GM19043 (cell line): ENCODE data around the gene TNIK.
A peak's percentile ranks its signal among the peaks of the same experiment; 100 is the strongest.

Source experiments
- ATAC-seq: cut with Tn5 transposase; IDR thresholded peaks from one replicate; pipeline ENCODE4 v1.9.1; 2021; ENCODE audit warnings: low read depth; ENCODE audit not compliant: unreplicated experiment

TNIK gene

GRCh38 chr3:171470714-171471227, 10.6 kb upstream of the TNIK start:
- ATAC-seq = no peak

DNA sequence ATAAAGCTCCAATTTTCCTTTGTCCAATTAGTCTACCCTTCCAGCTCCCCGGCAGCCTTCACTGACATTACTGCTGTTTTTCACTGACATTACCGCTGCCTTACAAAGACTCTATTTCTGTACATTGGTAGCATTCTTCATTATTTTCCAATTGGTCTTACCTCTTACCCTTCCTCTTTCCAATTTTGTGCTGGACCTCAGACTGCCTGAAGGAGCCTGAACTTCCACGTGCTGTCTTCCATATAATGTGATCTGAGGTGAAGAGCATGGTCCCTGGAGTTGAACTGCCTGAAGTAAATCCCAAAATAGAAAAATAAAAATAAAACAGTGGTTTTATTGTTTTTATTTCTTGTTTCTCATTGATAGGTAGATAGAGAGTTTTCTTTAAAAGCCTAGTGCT, 9.2 kb upstream of the TNIK start:
- no peak for ATAC-seq

DNA sequence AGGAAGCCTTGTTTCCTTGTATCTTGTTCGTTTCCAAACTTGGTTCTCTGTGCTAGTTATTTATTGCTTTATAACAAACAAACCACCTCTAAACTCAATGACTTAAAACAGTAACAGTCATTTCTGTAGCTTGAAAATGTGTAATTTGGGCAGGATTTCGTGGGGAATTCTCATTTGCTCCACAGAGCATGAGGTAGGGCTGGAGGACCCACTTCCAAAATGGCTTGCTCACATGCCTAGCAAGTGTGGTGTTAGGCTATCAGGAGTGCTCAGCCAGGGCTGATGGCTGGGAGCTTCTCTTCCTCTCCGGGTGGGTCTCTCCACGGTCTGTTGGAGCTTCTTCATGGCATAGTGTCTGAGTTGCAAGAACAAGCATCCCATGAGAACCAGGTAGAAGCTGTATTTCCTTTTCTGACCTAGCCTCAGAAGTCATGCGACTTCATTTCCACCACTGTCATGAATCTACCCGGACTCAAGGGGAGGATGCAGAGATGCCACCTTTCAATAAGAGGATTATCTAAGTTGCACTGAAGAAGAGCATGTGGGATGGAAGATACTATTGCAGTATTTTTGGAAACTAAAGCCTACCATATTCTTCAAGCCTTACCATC, 8.2 kb upstream of the TNIK start:
- no peak for ATAC-seq

DNA sequence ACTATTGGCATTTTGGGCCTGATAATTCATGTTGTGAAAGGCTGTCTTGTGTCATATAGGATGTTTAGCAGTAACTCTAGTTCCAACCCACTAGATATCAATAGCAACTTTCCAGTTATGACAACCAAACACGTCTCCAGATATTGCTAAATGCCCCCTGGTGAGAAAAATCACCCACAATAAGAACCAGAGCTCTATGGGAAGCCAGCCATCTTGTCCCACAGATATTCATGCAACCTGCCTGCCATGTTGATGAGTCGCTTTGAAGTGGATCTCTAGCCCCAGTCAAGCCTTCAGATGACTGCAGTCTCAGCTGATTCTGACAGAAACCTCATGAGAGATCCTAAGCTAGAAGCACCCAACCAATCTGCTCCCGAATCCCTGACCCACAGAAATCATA, 5.6 kb upstream of the TNIK start:
- no peak for ATAC-seq

DNA sequence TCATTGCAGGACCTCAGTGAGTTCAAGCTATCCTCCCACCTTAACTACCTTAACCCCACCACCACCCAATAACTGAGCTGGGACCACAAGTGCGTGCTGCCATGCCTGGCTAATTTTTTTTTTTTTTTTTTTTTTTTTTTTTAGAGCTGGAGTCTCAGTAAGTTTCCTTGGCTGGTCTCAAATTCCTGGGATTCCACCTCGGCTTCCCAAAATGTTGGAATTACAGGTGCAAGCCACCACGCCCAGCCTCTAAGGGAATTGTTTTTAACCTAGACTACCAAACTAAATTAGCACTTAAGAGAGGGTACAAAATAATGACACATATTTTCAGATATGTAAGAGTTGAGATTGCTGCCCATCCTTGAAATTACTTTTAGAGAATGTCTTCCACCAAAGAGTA, 4.3 kb upstream of the TNIK start:
- ATAC-seq = no peak

GRCh38 chr3:171462224-171462623, 2.0 kb upstream of the TNIK start:
- ATAC-seq = no peak

DNA sequence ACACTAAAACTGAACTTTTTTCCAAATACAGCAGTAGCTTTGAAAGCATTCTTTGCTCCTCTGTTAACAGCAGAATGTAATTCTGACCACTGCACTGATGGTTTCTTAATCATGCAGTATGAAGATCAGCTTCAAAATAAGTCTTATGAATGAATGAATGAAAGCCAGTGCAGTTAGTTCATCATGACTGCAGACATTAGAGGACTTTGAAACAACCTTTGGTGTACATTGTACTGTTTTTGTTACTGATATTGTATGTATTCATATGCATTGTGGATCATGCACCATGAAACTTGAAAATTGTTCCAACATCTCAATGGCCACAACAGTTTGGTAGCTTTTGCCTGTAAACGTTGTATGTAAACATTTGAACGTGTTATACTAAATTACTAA, 1.3 kb upstream of the TNIK start:
- ATAC-seq = no peak

- peak; percentile 40 for ATAC-seq
Observed at GRCh38 chr3:171460725-171461524, 720 bp upstream of the TNIK start.

GRCh38 chr3:171459137-171459941, 866 bp downstream of the TNIK start:
- no peak for ATAC-seq

DNA sequence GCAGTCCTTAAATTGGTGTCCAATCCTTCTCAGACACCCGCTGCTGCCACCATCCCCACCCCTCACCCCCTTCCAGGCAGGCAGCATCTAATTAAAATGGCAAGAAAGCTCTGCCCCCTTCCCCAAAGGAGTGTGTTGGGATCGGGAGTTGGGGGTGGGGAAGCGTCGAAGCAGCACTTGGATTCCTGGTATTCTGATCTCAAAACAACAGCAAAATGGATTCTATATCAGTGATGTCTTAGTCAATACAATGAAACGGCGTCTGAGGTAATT, 1.4 kb downstream of the TNIK start:
- ATAC-seq = no peak

DNA sequence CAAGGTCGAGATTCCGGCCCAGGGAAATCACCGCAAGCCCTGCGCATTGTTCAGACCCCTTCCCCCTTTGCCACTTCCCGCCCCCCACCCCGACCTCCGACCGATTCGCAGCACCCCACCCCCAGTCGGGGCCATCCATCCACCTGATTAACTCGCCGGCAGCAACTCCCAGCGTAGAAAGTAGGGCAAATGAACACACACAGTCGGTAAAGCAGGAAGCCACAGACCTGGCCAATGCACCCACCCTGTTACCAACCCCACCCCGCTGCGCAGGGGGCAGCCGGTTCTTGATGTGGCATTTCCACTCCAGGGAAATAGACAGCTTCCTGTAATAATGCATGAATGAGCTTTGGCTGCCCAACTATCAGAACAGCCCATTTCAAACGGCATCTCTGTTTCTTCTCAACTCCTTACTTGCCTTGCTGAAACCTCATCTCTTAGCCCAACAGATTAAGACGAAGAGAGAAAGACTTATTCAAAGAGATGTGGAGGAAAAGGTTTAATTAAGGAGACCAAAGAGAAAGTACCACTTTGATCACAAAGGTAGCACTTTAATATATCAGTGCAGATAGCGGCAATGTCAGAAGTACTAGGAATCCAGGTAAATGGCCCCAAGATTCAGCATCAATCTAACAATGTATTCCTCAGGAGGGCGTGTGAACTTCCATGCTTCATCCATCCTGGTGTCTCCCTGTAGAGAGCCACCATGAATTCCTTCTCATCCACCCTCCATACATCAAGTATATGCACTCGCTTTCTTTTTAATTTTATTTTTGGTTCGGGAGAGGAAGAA, 1.9 kb downstream of the TNIK start:
- no peak for ATAC-seq

DNA sequence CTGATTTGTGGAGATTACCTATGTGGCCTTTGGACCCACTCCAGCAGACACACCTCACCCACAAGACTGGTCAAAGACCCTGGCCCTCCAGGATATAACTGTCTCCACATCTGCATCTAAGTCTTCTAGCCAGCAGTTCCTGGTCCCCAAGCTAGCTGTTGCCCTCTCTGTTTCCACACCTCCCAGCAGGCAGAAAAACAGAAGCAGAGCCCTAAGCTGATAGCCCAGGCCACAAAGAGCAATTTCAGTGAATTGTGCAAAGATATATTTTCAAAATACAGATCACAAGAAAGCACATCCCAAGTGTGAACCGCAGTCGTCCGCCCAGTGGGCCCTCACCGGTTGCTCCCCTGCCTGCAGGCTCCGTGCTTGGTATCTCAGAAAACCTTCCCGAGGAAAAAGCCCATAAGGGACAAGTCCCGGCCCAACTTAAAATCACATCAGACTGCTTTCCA, 2.6 kb downstream of the TNIK start:
- no peak for ATAC-seq

GRCh38 chr3:171456765-171457606, 3.2 kb downstream of the TNIK start:
- no peak for ATAC-seq

DNA sequence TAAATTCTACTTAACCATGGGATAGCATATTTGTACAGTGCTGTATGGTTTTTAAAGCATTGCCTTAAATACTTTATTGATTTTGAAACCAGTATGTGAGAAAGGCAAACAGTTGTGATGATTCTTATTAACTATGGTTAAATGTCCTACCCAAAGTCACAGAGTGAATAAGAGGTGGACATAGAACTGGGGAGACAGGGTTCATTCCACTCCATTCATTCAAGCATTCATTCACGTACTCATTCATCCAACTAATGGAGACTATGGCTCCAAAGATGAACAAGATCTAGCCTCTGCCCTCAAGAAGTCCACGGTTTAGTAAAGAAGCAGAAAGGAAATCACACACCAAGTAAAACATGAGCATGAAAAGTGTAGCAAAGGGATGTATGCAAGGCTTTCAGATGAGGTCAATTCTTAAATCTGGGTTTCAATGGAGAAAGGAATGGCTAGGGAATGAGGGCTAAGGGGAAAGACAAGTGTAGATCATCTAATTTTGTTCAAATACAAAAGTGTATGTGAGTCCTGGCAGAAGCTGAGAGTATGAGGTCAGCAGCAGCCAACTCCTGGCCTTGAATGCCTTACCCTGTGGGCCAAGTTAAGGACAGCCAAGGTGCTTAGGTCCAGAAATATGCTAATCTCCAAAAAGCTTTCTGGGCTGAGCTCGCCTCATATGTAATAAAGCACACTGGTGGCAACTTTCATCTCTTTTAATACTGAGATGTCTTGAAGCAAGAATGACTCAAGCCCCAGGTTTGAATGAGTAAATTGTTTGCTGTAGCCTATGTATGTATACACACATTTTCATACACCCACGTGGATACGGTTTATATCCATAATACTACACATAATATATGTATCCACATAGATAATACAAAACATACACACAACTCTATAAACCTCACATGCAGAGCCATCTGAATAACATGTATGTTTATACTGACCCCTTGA, 4.3 kb downstream of the TNIK start:
- no peak for ATAC-seq

DNA sequence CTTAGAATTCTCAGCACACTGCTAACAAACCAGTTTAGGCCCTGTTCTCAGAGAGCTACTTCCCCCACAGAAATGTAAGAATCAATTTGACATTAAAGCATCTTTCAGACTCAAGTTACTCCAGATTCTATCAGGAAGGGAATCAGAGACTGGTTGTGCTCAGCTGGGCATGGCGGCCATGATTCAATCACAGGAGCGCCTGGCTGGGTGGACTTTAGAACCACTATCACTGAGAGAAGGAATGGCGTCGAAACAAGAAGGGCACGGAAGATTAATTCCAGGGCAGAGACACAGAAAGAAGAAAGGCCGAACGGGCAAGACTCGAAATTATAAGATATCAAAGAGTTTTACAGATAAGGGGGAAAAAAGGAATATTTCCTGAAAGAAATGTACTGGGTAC, 6.2 kb downstream of the TNIK start:
- no peak for ATAC-seq

DNA sequence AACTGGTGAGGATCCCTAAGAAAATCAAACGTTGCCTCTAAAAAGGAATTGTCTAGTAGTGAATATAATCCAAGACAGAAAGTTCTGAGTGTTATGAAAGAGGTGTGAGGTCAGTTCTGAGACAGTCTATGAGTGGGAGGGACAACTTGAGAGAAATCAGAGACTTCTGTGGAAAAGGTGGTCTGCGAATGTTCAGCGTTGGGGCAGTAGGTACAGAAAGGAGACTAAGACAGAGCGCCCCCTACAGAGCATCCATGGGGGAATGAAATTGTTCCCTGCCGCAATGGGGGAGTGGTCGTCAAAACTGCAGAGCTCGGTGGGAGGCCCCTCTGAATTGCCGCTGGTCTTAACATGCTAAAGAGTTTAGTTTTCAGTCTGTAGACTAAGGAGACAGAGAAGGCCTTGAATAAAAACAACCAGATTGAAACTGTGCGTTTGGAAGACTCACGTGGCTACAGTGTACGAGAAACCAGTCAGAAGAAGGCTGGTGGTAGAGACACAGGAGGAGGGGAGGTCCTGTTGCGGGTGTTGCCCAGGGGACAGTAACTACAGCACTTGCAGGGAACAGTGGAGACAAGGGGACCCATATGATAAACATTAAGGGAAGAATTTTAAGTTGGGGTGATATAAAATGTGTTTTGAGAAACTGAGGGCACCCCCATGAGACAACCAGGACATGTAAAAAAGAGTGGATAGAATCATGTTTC, 6.9 kb downstream of the TNIK start:
- ATAC-seq = no peak

- no peak for ATAC-seq
Observed at GRCh38 chr3:171452328-171452727, 7.9 kb downstream of the TNIK start.

DNA sequence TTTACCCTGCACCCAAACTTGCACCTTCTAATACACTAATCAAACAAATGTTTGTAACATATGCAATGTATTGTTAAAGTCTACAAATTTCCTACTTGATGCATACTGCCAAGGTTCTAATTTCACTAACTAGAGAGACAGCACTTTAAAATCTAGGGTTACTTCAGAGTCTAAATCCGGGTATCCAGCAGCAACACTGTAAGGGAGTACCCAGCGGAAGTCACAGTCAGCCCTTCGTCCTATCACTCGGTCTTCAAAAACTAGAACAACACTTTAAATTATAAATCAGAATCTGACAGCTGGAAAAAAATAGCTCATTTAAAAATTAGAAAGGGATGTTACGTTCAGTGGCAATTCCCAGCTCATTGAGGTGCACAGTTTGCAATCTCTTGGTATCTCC, 8.3 kb downstream of the TNIK start:
- ATAC-seq = no peak
